SK-N-SH (cell line): Measurements from ENCODE around the gene EVA1B. TPM values are rescaled to one million over a fixed set of nuclear protein-coding genes. Genes with fewer than 3 reads are reported as not detected.

Source experiments
- CTCF ChIA-PET: fragments of 300-600, 350-600 bp; formaldehyde crosslinking; extraction: SDS; loops from one replicate; lab custom pipeline; 2021; lab: Yijun Ruan, JAX
- POLR2A ChIA-PET: fragments of 350-600 bp; sonication (Branson Sonifier 250); formaldehyde crosslinking; extraction: SDS; loops from one replicate; lab custom pipeline; 2020; ENCODE audit warnings: antibody characterized with exemption, inconsistent platforms; lab: Yijun Ruan, JAX
- DNase-seq: peaks from one replicate; pipeline ENCODE4 v3.0.0; 2012
- H2AFZ ChIP-seq: fragments of 200-600 bp; sonication (generic); 2 replicates; pipeline ENCODE4 v1.8.1; 2016; ENCODE audit warnings: antibody characterized with exemption, mild to moderate bottlenecking, low read depth
- H3F3A ChIP-seq: fragments of 200-600 bp; sonication (generic); replicated peaks from 2 replicates; pipeline ENCODE3; 2016; ENCODE audit warnings: antibody characterized with exemption, mild to moderate bottlenecking; ENCODE audit not compliant: insufficient read depth
- H3K27ac ChIP-seq, 2 experiments: fragments of 200-500 bp in 1 of 2; fragments of 200-600 bp in 1 of 2; sonication (Bioruptor generic) in 1 of 2; sonication (generic), shearing (Covaris generic) in 1 of 2; 2 replicates each; pipeline versions ENCODE4 v1.5.1 to v1.6.1; 2014 to 2016; ENCODE audit warnings: low read depth in 2 of 2, inconsistent platforms in 1 of 2, low read length in 1 of 2, mild to moderate bottlenecking in 1 of 2, mixed read lengths in 1 of 2
- H3K27me3 ChIP-seq: fragments of 200-600 bp; sonication (generic), shearing (Covaris generic); 2 replicates; pipeline ENCODE4 v1.6.1; 2016; ENCODE audit warnings: mixed run types; ENCODE audit not compliant: insufficient read depth
- H3K36me3 ChIP-seq, 2 experiments: fragments of 200-500 bp in 1 of 2; fragments of 200-600 bp in 1 of 2; sonication (Bioruptor generic) in 1 of 2; sonication (generic) in 1 of 2; replicated peaks in 1 of 2; 2 replicates each; pipeline versions ENCODE3 to v1.5.1; 2014 to 2016; ENCODE audit warnings: low read length in 1 of 2, mild to moderate bottlenecking in 1 of 2; ENCODE audit not compliant: insufficient read depth in 2 of 2, control insufficient read depth in 1 of 2
- H3K4me1 ChIP-seq, 2 experiments: fragments of 200-500 bp in 1 of 2; fragments of 200-600 bp in 1 of 2; sonication (Bioruptor generic) in 1 of 2; sonication (generic), shearing (Covaris generic) in 1 of 2; 2 replicates each; pipeline versions ENCODE4 v1.5.1 to v1.6.1; 2014 to 2016; ENCODE audit warnings: low read depth in 1 of 2, low read length in 1 of 2, mixed run types in 1 of 2; ENCODE audit not compliant: insufficient read depth in 2 of 2, control insufficient read depth in 1 of 2
- H3K4me2 ChIP-seq: fragments of 200-600 bp; sonication (generic), shearing (Covaris generic); 2 replicates; pipeline ENCODE4 v1.6.1; 2017; ENCODE audit warnings: mixed run types
- H3K4me3 ChIP-seq, 2 experiments: fragments of 200-500 bp in 1 of 2; fragments of 200-600 bp in 1 of 2; sonication (Bioruptor generic) in 1 of 2; sonication (generic), shearing (Covaris generic) in 1 of 2; 2 replicates each; pipeline versions ENCODE4 v1.5.1 to v1.8.1; 2014 to 2016; ENCODE audit warnings: low read depth in 2 of 2, inconsistent platforms in 1 of 2, low read length in 1 of 2, mild to moderate bottlenecking in 1 of 2, mixed read lengths in 1 of 2, moderate library complexity in 1 of 2
- H3K79me2 ChIP-seq: fragments of 200-600 bp; sonication (generic); 2 replicates; pipeline ENCODE4 v1.8.1; 2017; ENCODE audit warnings: mild to moderate bottlenecking; ENCODE audit not compliant: insufficient read depth
- H3K9ac ChIP-seq: fragments of 200-600 bp; sonication (generic); 2 replicates; pipeline ENCODE4 v1.6.1; 2017; ENCODE audit warnings: mixed run types
- H3K9me2 ChIP-seq: fragments of 200-600 bp; sonication (generic); 2 replicates; pipeline ENCODE4 v1.6.1; 2017; ENCODE audit warnings: mixed run types
- H3K9me3 ChIP-seq: fragments of 200-600 bp; sonication (generic); 2 replicates; pipeline ENCODE4 v1.6.1; 2017; ENCODE audit warnings: mixed run types, mild to moderate bottlenecking, moderate library complexity
- H4K20me1 ChIP-seq: fragments of 200-600 bp; sonication (generic); 2 replicates; pipeline ENCODE4 v1.6.1; 2017; ENCODE audit warnings: mild to moderate bottlenecking, mixed run types; ENCODE audit not compliant: insufficient read depth
- EZH2phosphoT487 ChIP-seq: fragments of 200-600 bp; sonication (generic); IDR thresholded peaks from 2 replicates; pipeline ENCODE4 v1.6.1; 2017; ENCODE audit warnings: low read depth, mixed run types, mild to moderate bottlenecking, antibody characterized with exemption, moderate library complexity, borderline replicate concordance
- FOSL2 ChIP-seq: IDR thresholded peaks from 2 replicates; pipeline ENCODE4 v1.4.0; 2012; ENCODE audit warnings: low read depth, mild to moderate bottlenecking, moderate library complexity, borderline replicate concordance
- GATA2 ChIP-seq: sonication (generic); formaldehyde crosslinking; IDR thresholded peaks from 2 replicates; pipeline ENCODE4 v1.5.0; 2020; ENCODE audit warnings: mild to moderate bottlenecking, missing genetic modification reagents
- JUND ChIP-seq: IDR thresholded peaks from 2 replicates; pipeline ENCODE4 v1.4.0; 2012
- MXI1 ChIP-seq: IDR thresholded peaks from 2 replicates; pipeline ENCODE4 v1.6.1; 2012; ENCODE audit warnings: mild to moderate bottlenecking, low read depth, low read length, improper control_type of control experiment
- NFIC ChIP-seq: IDR thresholded peaks from 2 replicates; pipeline ENCODE4 v1.4.0; 2012; ENCODE audit warnings: borderline replicate concordance
- RAD21 ChIP-seq: IDR thresholded peaks from 2 replicates; pipeline ENCODE4 v1.6.1; 2012; ENCODE audit warnings: mild to moderate bottlenecking, low read length
- RCOR1 ChIP-seq: fragments of 150-350 bp; IDR thresholded peaks from 2 replicates; pipeline ENCODE4 v1.6.1; 2017; ENCODE audit warnings: antibody characterized with exemption, low read length
- RFX5 ChIP-seq: IDR thresholded peaks from 2 replicates; pipeline ENCODE4 v1.6.1; 2012; ENCODE audit warnings: mild to moderate bottlenecking, improper control_type of control experiment, low read length
- RXRA ChIP-seq: IDR thresholded peaks from 2 replicates; pipeline ENCODE4 v1.4.0; 2012; ENCODE audit warnings: low read depth, mild to moderate bottlenecking, borderline replicate concordance
- SMC3 ChIP-seq: IDR thresholded peaks from 2 replicates; pipeline ENCODE4 v1.6.1; 2012; ENCODE audit warnings: low read depth, low read length, improper control_type of control experiment
- TAF1 ChIP-seq: IDR thresholded peaks from 2 replicates; pipeline ENCODE4 v1.6.1; 2012; ENCODE audit warnings: low read depth, mild to moderate bottlenecking, low read length, moderate library complexity, borderline replicate concordance
- WGBS: methylation state at CpG from one replicate; pipeline ENCODE4 v1.1.6; 2017; ENCODE audit warnings: low lambda C conversion rate; 5-methylcytosine and 5-hydroxymethylcytosine counted together
- polyA plus RNA-seq, 3 experiments: library from polyadenylated mRNA; depleted of rRNA; stranded (reverse); fragments of >200 nt; gene quantifications; 2 replicates each; pipeline ENCODE4 v1.2.3, GENCODE V29; 2012
- TF ChIP-seq, protein P1 (sequence below): IDR thresholded peaks from 2 replicates; pipeline ENCODE4 v1.6.1; 2012; ENCODE audit warnings: mild to moderate bottlenecking, low read depth, low read length, moderate library complexity
- TF ChIP-seq, protein P2 (sequence below): fragments of 150-350 bp; IDR thresholded peaks from 2 replicates; pipeline ENCODE4 v1.6.1; 2017; ENCODE audit warnings: antibody characterized with exemption, low read length, low read depth, borderline replicate concordance
- TF ChIP-seq, protein P3 (sequence below): IDR thresholded peaks from 2 replicates; pipeline ENCODE4 v1.4.0; 2012; ENCODE audit warnings: low read depth
- TF ChIP-seq, protein P4 (sequence below): IDR thresholded peaks from 2 replicates; pipeline ENCODE4; 2012
- TF ChIP-seq, protein P5 (sequence below): fragments of 150-350 bp; IDR thresholded peaks from 2 replicates; pipeline ENCODE4 v1.6.1; 2016; ENCODE audit warnings: mild to moderate bottlenecking, low read depth, low read length
- TF ChIP-seq, protein P6 (sequence below): IDR thresholded peaks from 2 replicates; pipeline ENCODE4 v1.4.0; 2012; ENCODE audit warnings: low read depth, borderline replicate concordance

Gene EVA1B
- polyA plus RNA-seq, 1 of the 3 experiments (the other 2 are of a cell fraction): 38.9 TPM

DNA sequence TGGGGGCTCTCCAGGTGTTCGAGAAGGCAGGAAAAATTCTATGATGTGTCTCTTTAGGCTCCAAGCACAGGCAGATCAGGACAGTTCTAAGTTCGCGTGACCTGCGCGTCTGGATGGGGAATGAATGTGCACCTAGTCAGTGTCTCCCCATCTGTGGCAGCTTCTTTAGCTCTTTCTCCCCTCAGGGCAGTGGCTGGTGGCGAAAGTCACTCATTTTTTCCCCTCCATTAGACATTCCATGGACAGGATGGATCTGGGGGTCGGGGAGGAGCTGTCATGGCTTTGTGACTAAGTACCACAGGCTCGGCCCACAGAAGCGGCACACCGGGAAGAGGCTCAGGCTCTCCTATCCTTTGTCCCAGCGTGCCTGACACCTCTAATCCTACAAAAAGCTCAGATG lies 31.0 kb upstream of the EVA1B start:
- H3K9me2 ChIP-seq: no peaks in the 10 kb centered on the region
- peaks cover 17% of the 10 kb centered on the region for H3K79me2 ChIP-seq
- ChIA-PET CTCF (interaction anchor here (1.7 to 5.1 kb wide), 3 partner anchors 12 to 65 kb away, joined by 6 to 41 read pairs (median 14); no protein-coding TSS in a partner anchor), POLR2A (no interaction called here)
- no peak overlapping the region for H3K9ac ChIP-seq
- H3K36me3 ChIP-seq: peaks cover 25 to 41% of the 10 kb centered on the region in 2 experiments
- DNase-seq: no peak
- H3K4me3 ChIP-seq: no peak overlapping the region
- H3K4me1 ChIP-seq: peaks cover 32 to 40% of the 10 kb centered on the region in 2 experiments
- WGBS: 97% methylated on average over 11 of the region's 11 CpGs
- H3K27me3 ChIP-seq: no peaks in the 10 kb centered on the region
- H3K27ac ChIP-seq: peak overlapping the region in 1 of 2 experiments; percentile 100; a peak in 1 of 4 replicates
- H3F3A ChIP-seq: peaks cover 48% of the 10 kb centered on the region
- no peak for TF ChIP-seq NFIC
- no peak for TF ChIP-seq SMC3
- TF ChIP-seq, protein P1, sequence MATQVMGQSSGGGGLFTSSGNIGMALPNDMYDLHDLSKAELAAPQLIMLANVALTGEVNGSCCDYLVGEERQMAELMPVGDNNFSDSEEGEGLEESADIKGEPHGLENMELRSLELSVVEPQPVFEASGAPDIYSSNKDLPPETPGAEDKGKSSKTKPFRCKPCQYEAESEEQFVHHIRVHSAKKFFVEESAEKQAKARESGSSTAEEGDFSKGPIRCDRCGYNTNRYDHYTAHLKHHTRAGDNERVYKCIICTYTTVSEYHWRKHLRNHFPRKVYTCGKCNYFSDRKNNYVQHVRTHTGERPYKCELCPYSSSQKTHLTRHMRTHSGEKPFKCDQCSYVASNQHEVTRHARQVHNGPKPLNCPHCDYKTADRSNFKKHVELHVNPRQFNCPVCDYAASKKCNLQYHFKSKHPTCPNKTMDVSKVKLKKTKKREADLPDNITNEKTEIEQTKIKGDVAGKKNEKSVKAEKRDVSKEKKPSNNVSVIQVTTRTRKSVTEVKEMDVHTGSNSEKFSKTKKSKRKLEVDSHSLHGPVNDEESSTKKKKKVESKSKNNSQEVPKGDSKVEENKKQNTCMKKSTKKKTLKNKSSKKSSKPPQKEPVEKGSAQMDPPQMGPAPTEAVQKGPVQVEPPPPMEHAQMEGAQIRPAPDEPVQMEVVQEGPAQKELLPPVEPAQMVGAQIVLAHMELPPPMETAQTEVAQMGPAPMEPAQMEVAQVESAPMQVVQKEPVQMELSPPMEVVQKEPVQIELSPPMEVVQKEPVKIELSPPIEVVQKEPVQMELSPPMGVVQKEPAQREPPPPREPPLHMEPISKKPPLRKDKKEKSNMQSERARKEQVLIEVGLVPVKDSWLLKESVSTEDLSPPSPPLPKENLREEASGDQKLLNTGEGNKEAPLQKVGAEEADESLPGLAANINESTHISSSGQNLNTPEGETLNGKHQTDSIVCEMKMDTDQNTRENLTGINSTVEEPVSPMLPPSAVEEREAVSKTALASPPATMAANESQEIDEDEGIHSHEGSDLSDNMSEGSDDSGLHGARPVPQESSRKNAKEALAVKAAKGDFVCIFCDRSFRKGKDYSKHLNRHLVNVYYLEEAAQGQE: no peak
- TF ChIP-seq, protein P2, sequence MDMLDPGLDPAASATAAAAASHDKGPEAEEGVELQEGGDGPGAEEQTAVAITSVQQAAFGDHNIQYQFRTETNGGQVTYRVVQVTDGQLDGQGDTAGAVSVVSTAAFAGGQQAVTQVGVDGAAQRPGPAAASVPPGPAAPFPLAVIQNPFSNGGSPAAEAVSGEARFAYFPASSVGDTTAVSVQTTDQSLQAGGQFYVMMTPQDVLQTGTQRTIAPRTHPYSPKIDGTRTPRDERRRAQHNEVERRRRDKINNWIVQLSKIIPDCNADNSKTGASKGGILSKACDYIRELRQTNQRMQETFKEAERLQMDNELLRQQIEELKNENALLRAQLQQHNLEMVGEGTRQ: no peak
- TF ChIP-seq TAF1: no peak
- TF ChIP-seq, protein P3, sequence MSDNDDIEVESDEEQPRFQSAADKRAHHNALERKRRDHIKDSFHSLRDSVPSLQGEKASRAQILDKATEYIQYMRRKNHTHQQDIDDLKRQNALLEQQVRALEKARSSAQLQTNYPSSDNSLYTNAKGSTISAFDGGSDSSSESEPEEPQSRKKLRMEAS: no peak
- TF ChIP-seq EZH2phosphoT487: no peak
- TF ChIP-seq, protein P4, sequence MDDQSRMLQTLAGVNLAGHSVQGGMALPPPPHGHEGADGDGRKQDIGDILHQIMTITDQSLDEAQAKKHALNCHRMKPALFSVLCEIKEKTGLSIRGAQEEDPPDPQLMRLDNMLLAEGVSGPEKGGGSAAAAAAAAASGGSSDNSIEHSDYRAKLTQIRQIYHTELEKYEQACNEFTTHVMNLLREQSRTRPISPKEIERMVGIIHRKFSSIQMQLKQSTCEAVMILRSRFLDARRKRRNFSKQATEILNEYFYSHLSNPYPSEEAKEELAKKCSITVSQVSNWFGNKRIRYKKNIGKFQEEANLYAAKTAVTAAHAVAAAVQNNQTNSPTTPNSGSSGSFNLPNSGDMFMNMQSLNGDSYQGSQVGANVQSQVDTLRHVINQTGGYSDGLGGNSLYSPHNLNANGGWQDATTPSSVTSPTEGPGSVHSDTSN: no peak
- TF ChIP-seq, protein P5, sequence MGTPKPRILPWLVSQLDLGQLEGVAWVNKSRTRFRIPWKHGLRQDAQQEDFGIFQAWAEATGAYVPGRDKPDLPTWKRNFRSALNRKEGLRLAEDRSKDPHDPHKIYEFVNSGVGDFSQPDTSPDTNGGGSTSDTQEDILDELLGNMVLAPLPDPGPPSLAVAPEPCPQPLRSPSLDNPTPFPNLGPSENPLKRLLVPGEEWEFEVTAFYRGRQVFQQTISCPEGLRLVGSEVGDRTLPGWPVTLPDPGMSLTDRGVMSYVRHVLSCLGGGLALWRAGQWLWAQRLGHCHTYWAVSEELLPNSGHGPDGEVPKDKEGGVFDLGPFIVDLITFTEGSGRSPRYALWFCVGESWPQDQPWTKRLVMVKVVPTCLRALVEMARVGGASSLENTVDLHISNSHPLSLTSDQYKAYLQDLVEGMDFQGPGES: no peak
- no peak for TF ChIP-seq JUND
- no peak for TF ChIP-seq GATA2 (CRISPR knock-in tag)
- TF ChIP-seq RAD21: no peak
- TF ChIP-seq MXI1: no peak
- no peak for TF ChIP-seq FOSL2
- no peak for TF ChIP-seq RXRA
- TF ChIP-seq, protein P6, sequence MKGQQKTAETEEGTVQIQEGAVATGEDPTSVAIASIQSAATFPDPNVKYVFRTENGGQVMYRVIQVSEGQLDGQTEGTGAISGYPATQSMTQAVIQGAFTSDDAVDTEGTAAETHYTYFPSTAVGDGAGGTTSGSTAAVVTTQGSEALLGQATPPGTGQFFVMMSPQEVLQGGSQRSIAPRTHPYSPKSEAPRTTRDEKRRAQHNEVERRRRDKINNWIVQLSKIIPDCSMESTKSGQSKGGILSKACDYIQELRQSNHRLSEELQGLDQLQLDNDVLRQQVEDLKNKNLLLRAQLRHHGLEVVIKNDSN: no peak
- no peak for TF ChIP-seq RCOR1
- no peak for TF ChIP-seq RFX5
- no peak overlapping the region for H2AFZ ChIP-seq
- H4K20me1 ChIP-seq: no peaks in the 10 kb centered on the region
- H3K9me3 ChIP-seq: no peaks in the 10 kb centered on the region
- H3K4me2 ChIP-seq: no peak overlapping the region
